OCI-LY1 (cell line): ENCODE data around the gene HSP90AB1.

Experiments
- H2AFZ ChIP-seq: fragments of 200-600 bp; sonication (generic), shearing (Covaris generic); 2 replicates; pipeline ENCODE4 v1.6.0; 2014; ENCODE audit warnings: antibody characterized with exemption, mild to moderate bottlenecking, low read length
- H3F3A ChIP-seq: fragments of 200-600 bp; sonication (generic), shearing (Covaris generic); 2 replicates; pipeline ENCODE4 v1.6.0; 2014; ENCODE audit warnings: mild to moderate bottlenecking, antibody characterized with exemption, low read length, moderate library complexity; ENCODE audit not compliant: insufficient read depth
- H3K27ac ChIP-seq: fragments of 200-600 bp; sonication (generic); 2 replicates; pipeline ENCODE4 v1.5.1; 2014; ENCODE audit warnings: low read length, mixed run types, mild to moderate bottlenecking, low read depth; ENCODE audit not compliant: poor library complexity, severe bottlenecking
- H3K27me3 ChIP-seq: fragments of 200-600 bp; sonication (generic); 2 replicates; pipeline ENCODE4 v1.6.0; 2014; ENCODE audit warnings: antibody characterized with exemption, mild to moderate bottlenecking, low read length, moderate library complexity; ENCODE audit not compliant: insufficient read depth
- H3K36me3 ChIP-seq: fragments of 200-600 bp; sonication (generic); 2 replicates; pipeline ENCODE4 v1.6.1; 2014; ENCODE audit warnings: mild to moderate bottlenecking, antibody characterized with exemption, low read length, moderate library complexity, mixed read lengths; ENCODE audit not compliant: insufficient read depth
- H3K4me1 ChIP-seq: fragments of 200-600 bp; sonication (generic); 2 replicates; pipeline ENCODE4 v1.5.1; 2014; ENCODE audit warnings: mild to moderate bottlenecking, low read length, moderate library complexity; ENCODE audit not compliant: insufficient read depth, severe bottlenecking
- H3K4me2 ChIP-seq: fragments of 200-600 bp; sonication (generic), shearing (Covaris generic); 2 replicates; pipeline ENCODE4 v1.6.1; 2014; ENCODE audit warnings: low read length
- H3K4me3 ChIP-seq: fragments of 200-600 bp; sonication (generic); 2 replicates; pipeline ENCODE4 v1.5.1; 2014; ENCODE audit warnings: low read length, low read depth, mild to moderate bottlenecking, mixed read lengths; ENCODE audit not compliant: poor library complexity, severe bottlenecking
- H3K79me2 ChIP-seq: fragments of 200-600 bp; shearing (Covaris generic); 2 replicates; pipeline ENCODE4 v1.6.1; 2016; ENCODE audit warnings: mixed run types, low read length, mixed read lengths; ENCODE audit not compliant: insufficient read depth
- H3K9ac ChIP-seq: fragments of 200-600 bp; sonication (generic), shearing (Covaris generic); 2 replicates; pipeline ENCODE4 v1.6.1; 2014; ENCODE audit warnings: mild to moderate bottlenecking, low read length, mixed read lengths
- H3K9me2 ChIP-seq: fragments of 200-600 bp; sonication (generic), shearing (Covaris generic); 2 replicates; pipeline ENCODE4 v1.6.1; 2014; ENCODE audit warnings: low read depth, mild to moderate bottlenecking, low read length, mixed read lengths
- H3K9me3 ChIP-seq: fragments of 200-600 bp; shearing (Covaris generic); 2 replicates; pipeline ENCODE4 v1.6.1; 2014; ENCODE audit warnings: low read length, mixed read lengths
- H4K20me1 ChIP-seq: fragments of 200-600 bp; sonication (generic), shearing (Covaris generic); 2 replicates; pipeline ENCODE4 v1.6.0; 2016; ENCODE audit warnings: mild to moderate bottlenecking, low read length; ENCODE audit not compliant: insufficient read depth
- EZH2 ChIP-seq: fragments of 200-600 bp; sonication (generic), shearing (Covaris generic); IDR thresholded peaks from 2 replicates; pipeline ENCODE4 v1.8.0; 2017; ENCODE audit warnings: borderline replicate concordance, mixed run types, mild to moderate bottlenecking, antibody characterized with exemption, low read length, moderate library complexity, mixed read lengths
- TF ChIP-seq, protein P1 (sequence below): fragments of 200-600 bp; sonication (generic), shearing (Covaris generic); IDR thresholded peaks from 2 replicates; pipeline ENCODE4 v1.5.1; 2017; ENCODE audit warnings: mild to moderate bottlenecking, antibody characterized with exemption, low read length, moderate library complexity, mixed read lengths

HSP90AB1 gene

DNA sequence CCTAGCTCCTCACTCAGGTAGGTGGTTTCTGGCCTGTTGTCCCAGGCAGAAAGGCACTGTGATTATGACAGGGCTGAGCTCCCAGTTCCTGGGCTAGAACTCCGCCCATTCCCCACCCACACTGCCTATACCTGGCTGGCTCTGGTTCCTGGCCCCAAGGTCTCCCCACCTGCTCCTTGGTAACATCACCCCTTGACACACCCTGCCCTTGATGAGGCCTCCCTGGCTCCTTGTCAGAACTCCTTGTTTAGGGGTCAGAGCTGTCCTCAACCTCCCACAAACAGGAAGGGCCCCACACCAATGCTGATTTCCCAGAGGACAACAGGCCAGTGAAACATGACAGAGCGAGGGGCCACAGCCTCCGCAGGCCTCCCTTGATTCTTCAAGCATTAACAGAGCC, 45.7 kb upstream of the HSP90AB1 start:
- H3F3A ChIP-seq = no peaks in the 10 kb centered on the region
- no peak overlapping the region for H3K9ac ChIP-seq
- no peaks in the 10 kb centered on the region for H3K79me2 ChIP-seq
- H3K27ac ChIP-seq = no peak overlapping the region
- no peak overlapping the region for H2AFZ ChIP-seq
- peaks cover under 1% of the 10 kb centered on the region; the same call in 1 of the 2 replicates for H3K27me3 ChIP-seq
- H3K36me3 ChIP-seq = no peaks in the 10 kb centered on the region
- H3K4me2 ChIP-seq = no peak overlapping the region
- no peaks in the 10 kb centered on the region for H3K9me3 ChIP-seq
- no peak overlapping the region for H3K4me3 ChIP-seq
- no peaks in the 10 kb centered on the region for H3K4me1 ChIP-seq
- no peaks in the 10 kb centered on the region for H3K9me2 ChIP-seq
- H4K20me1 ChIP-seq = no peaks in the 10 kb centered on the region
- TF ChIP-seq, protein P1, sequence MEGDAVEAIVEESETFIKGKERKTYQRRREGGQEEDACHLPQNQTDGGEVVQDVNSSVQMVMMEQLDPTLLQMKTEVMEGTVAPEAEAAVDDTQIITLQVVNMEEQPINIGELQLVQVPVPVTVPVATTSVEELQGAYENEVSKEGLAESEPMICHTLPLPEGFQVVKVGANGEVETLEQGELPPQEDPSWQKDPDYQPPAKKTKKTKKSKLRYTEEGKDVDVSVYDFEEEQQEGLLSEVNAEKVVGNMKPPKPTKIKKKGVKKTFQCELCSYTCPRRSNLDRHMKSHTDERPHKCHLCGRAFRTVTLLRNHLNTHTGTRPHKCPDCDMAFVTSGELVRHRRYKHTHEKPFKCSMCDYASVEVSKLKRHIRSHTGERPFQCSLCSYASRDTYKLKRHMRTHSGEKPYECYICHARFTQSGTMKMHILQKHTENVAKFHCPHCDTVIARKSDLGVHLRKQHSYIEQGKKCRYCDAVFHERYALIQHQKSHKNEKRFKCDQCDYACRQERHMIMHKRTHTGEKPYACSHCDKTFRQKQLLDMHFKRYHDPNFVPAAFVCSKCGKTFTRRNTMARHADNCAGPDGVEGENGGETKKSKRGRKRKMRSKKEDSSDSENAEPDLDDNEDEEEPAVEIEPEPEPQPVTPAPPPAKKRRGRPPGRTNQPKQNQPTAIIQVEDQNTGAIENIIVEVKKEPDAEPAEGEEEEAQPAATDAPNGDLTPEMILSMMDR = no peak
- TF ChIP-seq EZH2 = no peak

DNA sequence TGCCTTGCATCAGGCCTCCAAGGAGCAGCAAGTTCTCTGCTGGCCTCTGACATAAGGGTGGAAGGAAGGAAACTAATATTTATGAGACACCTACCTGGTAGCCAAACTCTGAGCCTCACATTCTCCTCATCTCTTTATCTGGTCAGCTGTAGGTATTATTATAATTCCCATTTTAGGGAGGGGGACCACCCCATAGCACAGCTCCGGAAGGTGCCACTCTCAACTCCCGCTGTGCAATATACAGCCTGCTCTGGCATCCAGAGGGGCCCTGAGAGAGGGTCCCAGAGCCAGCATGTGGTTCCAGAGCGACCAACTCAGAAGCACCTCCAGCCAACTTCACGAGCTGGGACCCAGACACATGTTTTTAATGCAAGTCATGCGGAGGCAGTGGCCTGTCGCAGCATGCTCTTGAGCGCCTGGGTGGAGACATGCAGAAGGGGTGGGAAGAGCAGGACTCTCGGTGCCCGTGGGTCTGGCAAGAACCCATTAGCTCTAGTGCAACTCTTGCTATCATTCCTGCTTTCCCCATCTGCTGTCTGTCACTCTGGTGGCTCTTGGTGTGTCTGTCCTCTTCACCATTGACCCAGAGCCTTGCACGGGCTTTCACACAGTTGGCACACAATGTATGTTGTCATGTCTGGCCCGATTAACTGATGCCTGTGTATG, 45.1 kb upstream of the HSP90AB1 start:
- H3K36me3 ChIP-seq = no peaks in the 10 kb centered on the region
- TF ChIP-seq EZH2 = no peak
- TF ChIP-seq, protein P1 = no peak
- H2AFZ ChIP-seq = no peak overlapping the region
- H3F3A ChIP-seq = no peaks in the 10 kb centered on the region
- no peaks in the 10 kb centered on the region; the same call in 1 of the 2 replicates for H3K27me3 ChIP-seq
- no peak overlapping the region for H3K9ac ChIP-seq
- H3K79me2 ChIP-seq = no peaks in the 10 kb centered on the region
- H3K4me3 ChIP-seq = no peak overlapping the region
- no peaks in the 10 kb centered on the region for H3K9me2 ChIP-seq
- no peaks in the 10 kb centered on the region for H4K20me1 ChIP-seq
- no peaks in the 10 kb centered on the region for H3K4me1 ChIP-seq
- H3K4me2 ChIP-seq = no peak overlapping the region
- H3K9me3 ChIP-seq = no peaks in the 10 kb centered on the region
- H3K27ac ChIP-seq = no peak overlapping the region

DNA sequence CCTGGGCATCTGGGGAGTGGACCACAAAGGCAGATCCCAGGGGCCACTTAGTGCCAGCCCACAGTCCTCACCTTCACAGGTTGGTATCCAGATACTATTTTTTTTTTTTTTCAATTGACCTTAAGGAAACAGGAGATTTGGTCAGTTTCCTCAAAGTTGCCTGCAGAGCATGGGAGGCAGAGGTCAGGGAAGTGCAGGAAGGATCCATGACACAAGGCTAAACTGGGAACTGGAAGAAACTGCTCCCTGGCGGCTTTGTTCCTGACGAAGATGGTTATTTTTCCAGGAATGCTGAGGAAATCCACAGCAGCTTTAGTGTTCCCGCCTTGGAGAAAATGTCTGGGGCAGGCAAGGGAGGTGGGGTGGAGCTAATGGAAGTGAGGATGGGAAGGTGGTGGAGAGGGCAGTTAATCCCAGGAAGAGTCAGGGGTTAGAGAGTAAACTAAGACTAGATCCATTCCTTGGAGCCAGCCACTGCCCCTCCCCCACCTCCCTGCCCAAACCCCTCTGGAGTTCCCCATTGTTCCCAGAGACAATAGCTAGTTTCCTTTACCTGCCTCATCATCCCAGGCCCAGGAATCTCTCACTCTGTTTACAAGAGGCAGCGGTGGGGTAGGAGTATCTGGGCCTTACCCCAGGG, 44.4 kb upstream of the HSP90AB1 start:
- Histone ChIP-seq H3K4me3 (no peak overlapping the region), H3K36me3 (no peaks in the 10 kb centered on the region), H3K4me2 (no peak overlapping the region), H3K4me1 (no peaks in the 10 kb centered on the region), H3K27me3 (no peaks in the 10 kb centered on the region; the same call in 1 of the 2 replicates), H2AFZ (no peak overlapping the region), H3K9me3 (no peaks in the 10 kb centered on the region), H3K27ac (no peak overlapping the region), H3F3A (no peaks in the 10 kb centered on the region), H3K9ac (no peak overlapping the region), H3K79me2 (no peaks in the 10 kb centered on the region), H3K9me2 (no peaks in the 10 kb centered on the region), H4K20me1 (no peaks in the 10 kb centered on the region)
- TF ChIP-seq EZH2 = no peak
- TF ChIP-seq, protein P1 = no peak
